Subcutaneous adipose tissue (tissue), 4 donors: Measurements from ENCODE around the gene LUZP2. TPM values are rescaled to one million over a fixed set of nuclear protein-coding genes. Genes with fewer than 3 reads are reported as not detected.

Source experiments
- CTCF ChIP-seq: fragments of 450-650 bp; IDR thresholded peaks from one replicate; pipeline ENCODE4 v1.5.1; 2016; ENCODE audit warnings: low read depth, mild to moderate bottlenecking, control low read depth, antibody characterized with exemption, moderate library complexity
- total RNA-seq, 4 donors: library from RNA; depleted of rRNA; stranded (reverse); fragments of >200 nt; gene quantifications; one replicate each; pipeline ENCODE4 v1.1.0, GENCODE V29; 2016

Gene LUZP2
- total RNA-seq, 4 donors from 2014 or later = 0.33 to 0.66 (median 0.38) TPM; not detected in 1

GRCh38 chr11:25037431-25037830 lies 540.6 kb downstream of the LUZP2 start:
- no peak for TF ChIP-seq CTCF

GRCh38 chr11:25038131-25038530 lies 541.3 kb downstream of the LUZP2 start:
- TF ChIP-seq CTCF = no peak

DNA sequence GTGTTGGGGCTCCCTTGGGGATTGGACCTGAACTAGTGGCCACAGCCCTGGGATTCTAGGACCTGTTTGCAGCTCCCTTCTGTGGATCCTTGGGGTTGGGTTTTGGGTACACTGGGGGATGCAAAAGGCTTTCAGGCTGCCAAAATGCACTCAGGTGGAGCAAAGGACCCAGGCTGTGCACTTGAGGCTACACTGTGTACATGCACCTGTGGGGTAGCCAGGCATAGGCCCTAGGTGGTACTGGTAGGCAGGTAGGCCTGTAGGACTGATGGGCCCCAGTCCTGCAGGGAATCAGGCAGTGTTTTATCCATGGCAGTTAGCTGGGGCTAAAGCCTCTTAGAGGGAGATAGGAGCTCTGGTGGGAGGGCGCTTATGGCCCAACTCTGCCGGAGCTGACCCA lies 542.3 kb downstream of the LUZP2 start:
- TF ChIP-seq CTCF = no peak

DNA sequence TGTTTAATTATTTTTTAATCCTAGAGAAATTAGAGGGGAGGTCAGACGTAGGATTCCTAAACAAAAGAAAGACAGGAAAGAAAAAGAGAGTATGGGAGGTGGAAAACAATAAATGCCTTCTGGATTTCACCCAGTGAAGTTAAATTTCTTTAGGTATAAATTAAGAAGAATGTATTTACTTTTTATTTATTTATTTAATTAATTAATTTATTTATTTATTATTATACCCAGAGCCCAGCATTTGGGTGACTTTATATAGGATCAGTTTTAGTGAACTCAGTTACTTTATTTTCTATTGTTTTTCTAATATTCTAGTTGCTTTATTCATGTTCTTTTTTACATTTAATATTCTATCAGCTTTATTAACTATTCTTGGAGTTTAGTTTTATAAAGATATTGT lies 551.8 kb downstream of the LUZP2 start:
- no peak for TF ChIP-seq CTCF

DNA sequence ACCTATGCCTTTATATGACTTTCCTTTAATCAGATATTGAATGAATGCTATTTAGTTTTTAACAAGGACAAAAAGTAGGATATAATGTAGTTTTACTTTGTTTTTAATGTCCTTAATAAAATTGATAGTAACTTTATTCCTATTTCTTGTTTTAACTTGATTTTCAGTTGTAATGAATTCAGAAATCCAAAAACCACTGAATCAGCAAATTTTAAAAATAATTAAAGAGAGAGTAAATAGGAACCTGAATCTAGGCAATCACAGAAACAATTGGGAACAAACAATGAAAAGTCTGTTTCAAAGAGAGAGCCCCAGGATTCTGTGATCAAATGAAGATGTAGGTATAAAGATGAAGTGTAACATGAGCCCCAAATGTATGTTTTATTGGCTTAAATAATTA lies 556.0 kb downstream of the LUZP2 start:
- TF ChIP-seq CTCF = no peak

- no peak for TF ChIP-seq CTCF
Observed at GRCh38 chr11:25057861-25058260, 561.0 kb downstream of the LUZP2 start.

GRCh38 chr11:25065746-25066145 lies 568.9 kb downstream of the LUZP2 start:
- no peak for TF ChIP-seq CTCF
